GM19324 (cell line): ENCODE measurements around the gene ERBB3.
A peak's percentile ranks its signal among the peaks of the same experiment; 100 is the strongest.
"Not testable (repeated sequence)": the region's sequence is repeated elsewhere in the genome, so short reads cannot be mapped to it uniquely, and the experiment has no call there.

Source experiments
- ATAC-seq: cut with Tn5 transposase; IDR thresholded peaks from one replicate; pipeline ENCODE4 v1.9.1; 2021; ENCODE audit warnings: mild to moderate bottlenecking, moderate library complexity; ENCODE audit not compliant: unreplicated experiment, low FRiP score

ERBB3 gene

DNA sequence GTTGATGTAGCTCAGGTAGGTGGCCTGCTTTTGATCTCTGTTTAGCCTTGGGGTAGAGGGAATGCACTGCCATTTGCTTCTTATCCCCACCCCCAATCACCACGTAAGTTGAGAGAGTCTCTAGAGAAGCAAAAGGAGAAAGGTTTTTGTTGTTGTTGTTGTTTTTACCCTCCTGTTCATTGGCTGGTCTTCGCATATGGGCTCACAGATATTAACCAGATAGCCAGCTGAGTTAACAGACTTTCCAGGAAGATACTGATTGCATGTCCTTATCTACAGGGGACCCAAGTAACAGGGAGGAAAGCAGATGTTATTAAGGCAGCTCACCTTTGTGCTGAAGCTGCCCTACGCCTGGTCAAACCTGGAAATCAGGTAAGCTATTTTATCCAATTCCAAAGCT lies 27.3 kb downstream of the ERBB3 start:
- no peak for ATAC-seq

DNA sequence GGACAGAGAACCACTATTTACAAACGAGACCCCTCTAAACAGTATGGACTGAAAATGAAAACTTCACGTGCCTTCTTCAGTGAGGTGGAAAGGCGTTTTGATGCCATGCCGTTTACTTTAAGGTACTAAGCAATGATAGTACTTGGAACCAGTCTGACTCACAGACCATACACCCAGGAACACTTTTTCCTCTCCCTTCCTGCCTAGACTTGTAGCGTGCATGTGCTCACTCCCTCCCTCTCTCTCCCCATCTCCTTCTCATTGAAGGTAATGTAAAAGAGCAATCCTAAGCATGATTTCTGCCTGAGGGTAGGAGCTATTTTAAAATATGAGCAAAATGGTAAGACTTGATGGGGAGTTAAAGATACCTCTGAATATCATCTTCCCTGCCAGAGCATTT lies 30.6 kb downstream of the ERBB3 start:
- no peak for ATAC-seq

DNA sequence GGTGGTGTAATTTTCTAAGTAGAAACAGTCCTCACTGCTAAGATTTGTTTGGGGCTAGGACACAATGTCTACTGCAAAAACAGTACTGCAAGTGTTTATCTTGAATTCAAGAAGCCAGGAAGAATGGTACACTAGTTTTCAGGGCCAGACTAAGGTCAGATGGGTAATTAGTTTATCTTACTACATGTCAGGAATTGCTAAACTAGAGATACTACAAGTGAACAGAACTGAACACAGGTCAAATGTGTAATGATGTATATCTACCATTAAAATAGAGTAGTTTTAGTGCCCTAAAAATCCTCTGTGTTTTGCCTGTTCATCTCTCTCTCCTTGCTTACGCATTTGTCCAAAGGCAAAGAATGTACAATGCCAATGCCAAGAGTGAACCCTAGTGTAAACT lies 34.1 kb downstream of the ERBB3 start:
- no peak for ATAC-seq

DNA sequence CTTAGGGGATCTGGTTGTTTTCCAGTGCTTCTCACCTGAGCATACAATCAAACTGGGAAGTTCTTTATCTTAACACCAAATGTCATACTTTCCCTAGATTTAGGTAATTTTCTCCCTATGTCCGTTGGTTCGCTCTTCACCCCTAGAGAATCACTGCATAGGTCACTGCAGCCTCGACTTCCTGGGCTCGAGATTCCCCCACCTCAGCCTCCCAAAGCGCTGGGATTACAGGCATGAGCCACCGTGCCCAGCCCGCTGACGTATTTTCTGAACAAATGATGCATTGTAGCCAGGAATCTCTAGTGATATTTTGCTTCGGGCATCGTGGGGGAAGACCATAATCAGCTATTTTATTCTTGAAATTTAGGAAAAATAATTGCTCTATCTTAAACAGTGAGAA lies 35.4 kb downstream of the ERBB3 start:
- ATAC-seq, result no peak

DNA sequence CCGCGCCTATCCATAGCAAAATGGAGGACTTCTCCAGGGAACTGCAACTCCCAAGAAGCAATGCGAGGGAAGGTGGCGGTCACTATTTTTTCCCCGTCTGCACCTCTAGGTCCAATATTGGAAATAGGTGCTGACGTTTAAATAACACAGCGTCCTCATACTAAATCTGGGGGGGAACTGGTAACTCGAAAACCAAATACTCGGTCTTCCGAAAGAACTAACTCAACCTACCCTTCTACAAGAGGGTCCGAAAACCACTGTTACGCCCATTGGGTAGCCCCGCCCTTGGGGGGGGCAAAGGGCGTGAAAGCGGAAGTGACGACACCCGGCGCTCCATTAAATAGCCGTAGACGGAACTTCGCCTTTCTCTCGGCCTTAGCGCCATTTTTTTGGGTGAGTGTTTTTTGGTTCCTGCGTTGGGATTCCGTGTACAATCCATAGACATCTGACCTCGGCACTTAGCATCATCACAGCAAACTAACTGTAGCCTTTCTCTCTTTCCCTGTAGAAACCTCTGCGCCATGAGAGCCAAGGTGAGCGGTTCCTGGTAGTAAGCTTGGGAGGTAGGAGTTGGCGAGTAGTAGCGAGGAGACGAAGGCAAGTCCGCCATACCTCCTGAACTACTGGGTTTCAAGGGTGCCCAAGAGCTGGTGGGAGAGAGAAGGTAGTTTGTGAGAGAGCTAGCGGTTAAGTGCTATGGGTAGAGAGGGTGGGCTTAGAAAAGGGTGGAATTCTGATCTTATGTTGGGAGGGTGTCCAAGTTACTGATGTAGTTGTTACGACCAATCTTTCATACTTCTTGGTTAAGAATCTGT lies 36.5 kb downstream of the ERBB3 start, which contains the start of gene RPL41:
RPL41 (plus strand) TSS at position 367 of the 815 bp plus-strand sequence.
- peak; percentile 46 for ATAC-seq

DNA sequence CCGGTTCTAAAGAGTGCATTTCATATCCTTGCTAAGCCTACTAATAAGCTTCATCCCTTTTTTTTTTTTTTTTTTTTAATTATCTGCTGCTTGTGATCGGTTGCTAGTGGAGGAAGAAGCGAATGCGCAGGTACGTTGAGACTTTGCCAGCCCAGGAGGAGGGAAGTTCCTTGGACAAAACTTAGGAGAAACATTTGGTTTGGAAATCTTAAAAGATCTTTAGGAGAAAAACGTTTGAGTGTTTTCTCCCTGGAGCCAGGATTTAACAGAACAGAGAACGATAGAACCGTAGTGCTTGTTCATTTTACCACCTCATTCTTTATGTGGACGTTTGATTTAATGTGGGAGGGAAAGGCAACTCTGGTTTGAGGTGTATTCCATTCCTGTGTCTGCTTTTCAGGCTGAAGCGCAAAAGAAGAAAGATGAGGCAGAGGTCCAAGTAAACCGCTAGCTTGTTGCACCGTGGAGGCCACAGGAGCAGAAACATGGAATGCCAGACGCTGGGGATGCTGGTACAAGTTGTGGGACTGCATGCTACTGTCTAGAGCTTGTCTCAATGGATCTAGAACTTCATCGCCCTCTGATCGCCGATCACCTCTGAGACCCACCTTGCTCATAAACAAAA lies 37.2 kb downstream of the ERBB3 start:
- not testable (repeated sequence) for ATAC-seq

DNA sequence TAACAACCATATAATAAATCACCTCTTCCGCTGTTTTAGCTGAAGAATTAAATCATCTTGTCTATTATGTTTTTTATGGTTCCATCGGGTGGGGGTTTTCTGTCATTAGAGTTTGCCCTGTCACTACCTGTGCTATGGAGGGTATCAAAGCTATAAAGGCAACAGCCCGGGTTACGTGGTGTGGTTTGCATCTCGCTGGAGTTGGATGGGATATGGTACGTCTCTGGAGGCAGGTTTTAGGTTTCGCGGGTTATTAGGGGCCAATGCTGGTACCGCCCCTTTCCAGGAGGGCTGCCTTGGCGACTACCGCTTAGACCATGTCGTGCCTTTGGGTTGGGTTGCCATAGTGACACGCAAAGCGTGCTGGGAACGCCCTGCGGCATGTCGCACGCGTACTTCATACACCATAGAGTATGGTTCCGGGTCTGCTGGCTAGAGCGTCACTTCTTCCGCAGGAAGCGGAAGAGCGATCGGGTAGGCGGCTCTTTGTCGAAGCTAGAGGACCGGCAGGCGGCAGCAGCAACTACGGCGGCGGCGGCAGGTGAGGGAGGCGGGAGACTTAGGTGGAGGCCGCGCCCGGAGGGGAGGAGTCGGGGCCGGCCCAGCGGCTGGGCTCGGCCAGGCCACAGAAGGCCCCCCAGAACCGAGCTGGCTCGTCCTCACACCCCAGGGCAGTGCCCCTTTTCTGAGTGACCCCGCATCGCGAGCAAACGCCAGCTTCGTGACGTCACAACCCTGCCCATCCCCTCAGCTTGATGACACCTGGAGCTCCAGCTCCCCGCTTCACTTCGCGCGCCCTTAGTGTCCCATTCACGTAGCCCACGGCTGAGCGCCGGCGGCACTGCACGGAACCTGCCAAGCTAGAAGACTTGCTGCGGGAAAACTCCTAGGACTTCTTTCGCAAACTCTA lies 38.1 kb downstream of the ERBB3 start, which contains the start of gene ZC3H10:
ZC3H10 (plus strand) TSS at position 489 of the 910 bp plus-strand sequence. CDS start 2,297 bp downstream, outside the sequence.
- peak; percentile 85 for ATAC-seq

DNA sequence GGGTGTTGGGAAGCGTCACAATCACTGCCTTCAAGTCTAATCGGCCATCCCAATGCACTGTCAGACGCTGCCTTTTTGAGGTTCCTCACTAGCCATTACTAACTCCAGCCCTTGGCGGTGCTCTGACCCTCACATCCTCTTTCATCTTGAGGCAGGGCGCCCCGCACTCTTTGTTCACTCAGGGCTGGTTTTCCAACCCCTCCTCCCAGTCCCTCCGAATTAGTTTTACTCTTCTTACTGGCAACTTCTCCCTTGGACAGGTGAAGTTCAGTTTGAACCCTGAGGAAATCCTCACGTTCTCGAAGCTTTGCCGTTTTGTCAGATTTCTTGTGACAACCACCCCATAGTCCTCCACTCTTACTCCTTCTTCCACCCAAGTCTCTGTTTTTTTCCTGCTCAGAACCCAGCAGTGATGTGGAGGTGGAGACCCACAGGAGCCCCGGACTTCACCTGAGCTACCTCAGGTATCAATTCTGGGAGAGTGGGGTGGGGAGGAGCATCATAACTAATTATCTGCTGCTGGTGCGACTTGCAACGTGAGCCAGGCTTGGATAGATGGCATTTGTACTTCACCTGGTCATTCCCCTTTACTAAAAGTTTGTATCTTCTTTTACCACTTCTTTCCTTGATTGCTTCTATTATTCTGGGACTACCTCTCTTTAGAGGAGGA lies 38.9 kb downstream of the ERBB3 start:
- no peak for ATAC-seq

DNA sequence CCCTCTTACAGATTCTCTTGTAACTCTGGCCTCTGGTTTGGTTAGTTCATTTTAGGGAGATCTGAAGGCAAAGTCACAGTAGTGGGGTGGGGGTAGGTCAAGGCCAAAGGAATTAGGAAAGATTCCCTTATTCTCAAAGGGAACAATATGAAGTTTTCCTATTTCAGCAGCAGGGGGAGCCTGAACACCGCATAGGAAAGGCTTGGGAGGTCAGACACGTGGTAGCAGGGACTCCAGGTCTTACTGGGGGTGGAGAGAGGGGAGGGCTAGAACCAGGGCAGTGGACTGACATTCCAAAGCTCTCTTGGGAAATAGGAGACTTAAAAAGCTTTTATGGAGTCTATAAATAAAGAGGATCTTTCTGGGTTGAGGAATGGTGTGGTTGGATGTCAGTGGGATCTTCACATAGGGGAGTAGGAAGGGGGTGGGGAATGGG lies 39.4 kb downstream of the ERBB3 start:
- no peak for ATAC-seq

DNA sequence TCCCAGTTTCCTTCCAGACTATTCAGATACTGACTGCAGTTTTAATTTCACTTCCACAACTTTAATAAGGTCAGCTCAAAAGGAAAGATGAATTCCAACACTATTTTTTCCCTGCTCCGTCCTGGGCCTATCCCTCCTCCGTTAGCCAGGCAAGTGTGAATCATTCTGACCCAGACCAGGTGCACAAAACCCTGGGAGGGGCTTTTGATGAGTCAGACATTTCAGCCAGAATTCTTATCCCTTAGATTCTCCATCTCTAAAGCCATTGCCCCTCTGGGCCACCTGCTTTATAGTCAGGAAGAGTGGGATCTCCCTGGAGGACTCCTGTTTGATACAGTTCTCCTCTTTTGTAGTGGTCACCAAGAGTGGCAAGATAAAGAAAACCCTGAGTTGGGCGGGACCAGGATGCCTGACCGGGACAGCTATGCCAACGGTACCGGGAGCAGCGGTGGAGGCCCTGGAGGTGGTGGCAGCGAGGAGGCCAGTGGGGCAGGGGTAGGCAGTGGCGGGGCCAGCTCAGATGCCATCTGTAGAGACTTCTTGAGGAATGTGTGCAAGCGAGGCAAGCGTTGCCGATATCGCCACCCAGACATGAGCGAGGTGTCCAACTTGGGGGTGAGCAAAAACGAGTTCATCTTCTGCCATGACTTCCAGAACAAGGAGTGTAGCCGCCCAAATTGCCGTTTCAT lies 40.3 kb downstream of the ERBB3 start:
- ATAC-seq, result no peak

DNA sequence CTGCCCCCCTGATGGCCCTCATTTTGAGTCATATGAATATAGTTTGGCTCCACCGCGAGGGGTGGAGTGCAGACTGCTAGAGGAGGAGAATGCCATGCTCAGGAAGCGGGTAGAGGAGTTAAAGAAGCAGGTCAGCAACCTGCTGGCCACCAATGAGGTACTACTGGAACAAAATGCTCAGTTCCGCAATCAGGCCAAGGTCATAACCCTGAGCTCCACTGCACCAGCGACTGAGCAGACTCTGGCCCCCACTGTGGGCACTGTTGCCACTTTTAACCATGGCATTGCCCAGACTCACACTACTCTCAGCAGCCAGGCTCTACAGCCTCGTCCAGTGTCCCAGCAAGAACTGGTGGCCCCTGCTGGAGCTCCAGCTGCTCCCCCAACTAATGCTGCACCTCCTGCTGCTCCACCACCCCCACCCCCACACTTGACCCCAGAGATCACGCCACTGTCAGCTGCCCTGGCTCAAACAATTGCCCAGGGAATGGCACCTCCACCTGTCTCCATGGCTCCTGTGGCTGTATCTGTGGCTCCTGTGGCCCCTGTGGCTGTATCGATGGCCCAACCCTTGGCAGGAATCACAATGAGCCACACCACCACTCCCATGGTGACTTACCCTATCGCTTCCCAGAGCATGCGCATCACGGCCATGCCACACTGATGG lies 41.4 kb downstream of the ERBB3 start:
- ATAC-seq, result no peak

DNA sequence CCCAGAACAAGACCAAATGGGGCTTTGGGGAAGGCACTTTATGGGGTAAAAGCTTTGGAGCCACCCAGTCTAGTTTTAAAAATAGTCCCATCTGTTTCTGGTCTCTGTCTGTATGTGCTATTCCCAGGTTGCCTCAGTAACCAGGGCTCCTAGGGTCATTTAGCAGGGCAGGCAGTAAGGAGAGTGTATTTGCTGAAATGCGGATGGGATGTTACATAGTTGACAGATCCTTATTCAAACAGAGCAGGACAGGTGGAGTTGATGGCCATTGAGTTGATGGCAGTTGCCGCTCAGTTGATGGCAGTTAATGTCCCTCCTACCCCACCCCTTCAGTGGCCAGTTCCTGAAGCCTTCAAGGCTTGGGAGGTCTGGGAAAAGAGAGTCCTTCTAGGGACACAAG lies 42.7 kb downstream of the ERBB3 start:
- no peak for ATAC-seq

DNA sequence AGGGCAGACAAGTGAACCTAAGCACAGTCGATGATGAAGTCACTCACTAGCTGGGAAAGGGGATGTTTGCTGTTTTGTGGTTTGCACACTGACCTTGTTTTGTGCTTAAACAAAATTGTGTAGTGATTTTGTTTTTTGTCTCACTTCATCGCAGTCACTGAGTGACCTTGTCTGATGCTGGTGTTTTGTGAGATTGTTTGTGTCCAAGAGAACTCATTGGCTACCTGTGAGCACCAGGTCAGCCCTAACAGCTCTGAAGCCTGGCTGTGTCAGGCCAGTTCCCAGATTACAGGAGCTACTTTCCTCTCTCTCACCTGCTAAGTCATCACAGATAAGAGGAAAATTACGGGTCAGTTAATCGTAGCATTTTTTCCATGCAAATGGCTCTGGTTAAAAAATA lies 44.2 kb downstream of the ERBB3 start:
- ATAC-seq, result no peak

DNA sequence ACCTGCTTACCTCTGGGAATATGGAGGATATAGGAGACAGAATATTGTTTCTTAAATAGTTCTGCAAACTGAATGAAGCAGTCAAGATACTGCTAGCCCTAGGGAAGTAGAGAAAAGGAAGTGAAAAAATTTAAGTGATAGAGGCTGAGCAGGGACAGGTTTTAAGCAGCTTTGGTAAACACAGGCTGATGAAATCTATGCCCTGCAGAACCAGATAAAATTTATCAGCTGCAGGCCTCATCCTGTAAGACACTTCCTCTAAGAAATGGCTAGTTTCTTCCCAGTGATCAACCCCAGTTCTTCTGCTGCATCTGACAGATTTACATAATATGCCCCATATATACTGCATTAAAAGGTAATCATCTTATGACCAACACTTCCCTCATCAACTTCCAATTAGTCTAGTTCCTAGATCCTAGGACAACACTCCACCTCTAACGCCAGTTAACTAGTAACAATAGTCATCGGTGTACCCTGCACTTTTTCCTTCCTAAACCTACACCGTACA lies 46.8 kb downstream of the ERBB3 start:
- ATAC-seq, result no peak

DNA sequence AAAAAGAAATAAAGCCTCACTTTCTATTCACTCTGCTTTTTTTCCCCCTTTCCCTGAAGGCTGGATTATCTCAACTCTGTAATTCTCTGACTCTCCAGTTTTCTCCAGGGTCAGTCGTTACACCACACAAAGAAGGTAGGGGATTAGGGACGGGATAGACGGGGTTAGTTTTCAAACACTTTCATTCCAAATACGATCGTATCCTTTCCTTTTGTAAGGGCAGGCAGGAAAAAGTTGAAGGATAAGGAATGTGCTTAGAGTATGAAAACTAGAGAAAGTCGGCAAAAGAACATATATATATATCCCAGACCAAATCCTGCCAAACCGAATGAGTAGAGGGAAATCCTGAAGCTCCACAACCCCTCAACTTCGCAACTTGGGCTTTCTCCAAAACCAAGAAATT lies 47.5 kb downstream of the ERBB3 start:
- no peak for ATAC-seq

DNA sequence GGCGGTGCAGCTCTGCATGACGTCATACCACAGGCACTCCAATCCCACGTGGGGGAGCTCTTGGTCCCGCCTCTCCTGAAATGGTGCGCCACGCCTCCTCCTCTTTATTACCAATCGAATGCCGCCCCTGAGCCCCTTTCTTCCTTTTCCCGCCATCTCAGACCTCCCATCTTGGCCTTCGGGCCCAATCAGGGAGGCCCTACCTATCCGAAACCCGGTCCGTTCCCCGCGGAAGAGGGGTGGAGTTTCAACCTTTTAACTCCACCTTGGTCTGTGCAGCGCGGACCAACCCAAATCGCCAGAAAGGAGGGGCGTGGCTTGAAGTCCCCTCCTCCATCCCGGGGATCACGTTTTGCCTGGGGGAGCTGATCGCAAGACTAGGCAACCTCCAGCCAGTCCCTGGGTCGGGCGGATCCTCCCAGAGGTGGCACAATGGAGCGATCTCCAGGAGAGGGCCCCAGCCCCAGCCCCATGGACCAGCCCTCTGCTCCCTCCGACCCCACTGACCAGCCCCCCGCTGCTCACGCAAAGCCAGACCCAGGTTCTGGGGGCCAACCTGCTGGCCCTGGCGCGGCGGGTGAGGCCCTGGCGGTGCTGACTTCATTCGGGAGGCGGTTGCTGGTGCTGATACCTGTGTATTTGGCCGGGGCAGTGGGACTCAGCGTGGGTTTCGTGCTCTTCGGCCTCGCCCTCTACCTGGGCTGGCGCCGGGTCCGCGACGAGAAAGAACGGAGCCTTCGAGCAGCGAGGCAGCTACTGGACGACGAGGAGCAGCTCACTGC lies 48.1 kb downstream of the ERBB3 start, which contains the start of gene ESYT1:
ESYT1 (plus strand) TSS at position 380 of the 782 bp plus-strand sequence; CDS start at position 433, 53 bp downstream.
- peak; percentile 89 for ATAC-seq

DNA sequence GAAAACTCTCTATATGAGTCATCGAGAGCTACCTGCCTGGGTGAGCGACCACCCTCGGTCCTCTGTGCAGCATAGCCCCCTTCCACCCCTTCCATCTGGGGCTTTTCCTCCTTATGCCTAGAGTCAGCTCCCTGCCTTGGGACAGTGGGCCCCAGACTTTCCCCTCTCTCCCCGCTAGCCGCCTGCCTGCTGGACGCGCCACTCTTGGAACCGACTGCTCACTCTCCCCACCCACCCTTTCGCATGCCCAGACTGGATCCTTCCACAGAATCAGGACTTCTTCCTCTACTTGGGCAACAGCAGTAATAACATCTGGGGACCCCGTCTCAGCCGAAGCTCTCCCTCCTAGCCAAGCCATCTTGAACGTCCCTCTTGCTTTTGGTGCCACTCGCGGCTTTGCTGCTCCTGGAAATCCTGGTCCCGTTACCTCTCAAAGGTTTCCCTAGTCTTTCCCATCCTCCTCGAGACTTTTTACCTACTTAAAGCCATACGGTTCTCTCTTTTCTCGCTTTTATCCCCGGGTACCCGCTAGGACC lies 48.8 kb downstream of the ERBB3 start:
- no peak for ATAC-seq
